ENCODE results near the gene UGGT1.

UGGT1 gene

DNA sequence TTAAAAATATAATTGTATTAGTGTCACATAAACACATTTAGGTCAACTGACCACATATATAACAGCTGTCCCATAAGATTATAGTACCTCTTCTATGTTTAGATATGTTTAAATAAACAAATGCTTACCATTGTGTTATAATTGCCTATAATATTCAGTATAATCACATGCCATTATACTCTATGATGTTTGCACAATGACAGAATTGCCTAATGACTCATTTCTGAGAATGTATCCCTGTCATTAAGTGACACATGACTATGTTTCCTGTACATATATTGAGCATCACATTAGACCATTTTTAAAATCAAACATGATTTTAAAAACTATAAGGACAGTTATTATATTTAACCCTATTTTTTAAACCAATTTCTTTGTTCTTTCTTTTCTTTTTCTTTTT lies 137.9 kb downstream of the UGGT1 start:
- no peak for DNase-seq

DNA sequence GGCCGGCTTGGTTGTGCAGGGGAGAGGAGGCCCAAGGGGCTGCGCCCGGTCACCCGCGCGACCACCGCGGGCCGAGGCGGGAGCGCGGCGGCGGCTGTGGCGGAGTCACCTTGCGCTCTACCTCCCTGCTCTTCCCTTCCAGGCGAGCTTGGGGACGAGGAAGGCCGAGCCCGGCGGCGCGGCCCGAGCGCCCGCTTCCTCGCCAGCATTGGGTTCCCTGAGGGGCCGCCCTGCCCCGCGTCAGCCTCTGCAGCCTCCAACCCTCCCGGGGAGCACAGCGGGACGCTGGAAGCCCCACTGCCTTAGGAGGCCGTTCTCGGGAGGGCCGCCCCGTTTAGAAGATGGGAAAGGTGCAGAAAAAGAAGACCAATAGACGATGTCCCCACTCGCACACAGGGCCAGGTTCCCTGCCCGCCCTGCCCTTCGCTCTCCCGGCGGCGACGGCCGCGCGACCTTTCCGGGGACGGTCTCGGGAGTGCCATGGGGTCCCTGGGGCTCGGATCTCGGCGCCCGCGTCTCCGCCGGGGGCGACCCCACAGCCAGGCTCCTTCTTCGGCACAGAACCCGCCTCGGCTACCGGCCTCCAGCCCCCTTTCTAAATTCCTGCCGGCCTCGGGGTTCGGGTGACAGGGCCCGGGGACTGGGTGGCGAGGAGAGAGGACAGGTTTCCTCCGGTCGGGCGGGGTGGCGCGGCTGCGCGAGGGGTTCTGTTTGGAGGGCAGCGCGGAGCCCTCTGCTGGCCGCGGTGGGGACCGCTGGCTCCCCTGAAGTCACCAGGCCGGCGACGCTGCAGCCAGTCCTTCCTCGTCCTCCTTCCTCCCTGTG lies 142.2 kb downstream of the UGGT1 start:
- DNase-seq = peak; percentile 81 to 83

GRCh38 chr2:128233790-128234395 lies 142.9 kb downstream of the UGGT1 start:
- DNase-seq = no peak

GRCh38 chr2:128234613-128235012 lies 143.6 kb downstream of the UGGT1 start:
- no peak for DNase-seq

GRCh38 chr2:128235581-128235980 lies 144.6 kb downstream of the UGGT1 start:
- no peak for DNase-seq

GRCh38 chr2:128236491-128237035 lies 145.6 kb downstream of the UGGT1 start:
- no peak for DNase-seq

DNA sequence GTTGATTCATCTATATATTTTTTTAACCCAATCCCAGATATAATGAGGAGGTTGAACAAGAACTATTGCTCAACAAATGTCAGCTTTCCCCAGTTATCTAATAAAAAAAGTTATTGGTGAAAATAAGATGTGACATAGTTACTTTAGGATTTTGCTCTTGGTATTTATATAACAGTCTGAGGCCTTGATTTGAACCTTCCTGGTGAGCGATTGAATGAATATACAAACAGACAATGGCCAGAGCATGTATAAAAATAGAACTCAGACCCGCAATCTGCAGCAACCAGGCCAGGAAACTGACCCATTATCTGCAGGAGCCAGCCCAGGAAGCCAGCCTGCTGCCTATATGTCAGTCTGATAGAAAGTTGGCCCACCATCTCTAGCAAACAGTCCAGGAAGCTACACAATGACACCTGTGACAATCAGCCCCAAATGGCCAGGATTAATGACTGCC lies 146.1 kb downstream of the UGGT1 start:
- DNase-seq = no peak

DNA sequence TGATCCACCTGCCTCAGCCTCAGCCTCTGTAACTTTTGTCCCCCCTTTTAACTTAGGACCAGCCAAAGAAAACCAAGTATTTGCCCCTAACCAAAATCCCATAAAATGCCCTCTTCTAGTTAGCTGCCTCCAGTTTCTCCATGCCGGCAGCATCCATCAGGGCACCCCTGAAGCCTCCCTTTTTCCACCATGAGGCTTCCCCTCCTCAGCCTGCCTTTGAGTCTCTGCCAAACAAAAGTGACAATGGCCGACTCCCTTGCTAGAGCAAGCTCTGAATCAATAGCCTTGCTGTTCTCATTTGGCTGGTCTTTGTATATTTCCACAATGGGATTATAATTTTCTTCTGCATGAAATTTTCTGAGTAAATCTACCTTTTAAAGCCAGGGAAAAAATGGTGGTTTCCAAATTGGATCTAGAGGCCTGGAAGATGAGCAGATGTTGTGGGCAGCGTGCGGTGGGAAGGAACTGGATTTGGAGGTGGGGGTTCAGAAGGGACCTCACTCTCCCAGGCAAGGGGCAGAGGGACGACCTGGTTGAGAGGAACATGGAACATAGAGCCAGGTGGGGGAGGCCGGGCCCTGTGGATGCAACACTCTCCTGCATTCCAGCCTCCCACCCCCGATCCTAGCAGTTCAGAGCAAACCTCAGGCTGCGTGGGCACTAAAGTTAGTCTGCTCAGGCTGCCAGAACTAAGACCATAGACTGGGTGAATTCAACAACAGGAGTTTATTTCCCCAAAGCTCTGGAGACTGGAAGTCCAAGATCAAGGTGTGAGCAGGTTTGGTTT lies 147.1 kb downstream of the UGGT1 start:
- no peak for DNase-seq

DNA sequence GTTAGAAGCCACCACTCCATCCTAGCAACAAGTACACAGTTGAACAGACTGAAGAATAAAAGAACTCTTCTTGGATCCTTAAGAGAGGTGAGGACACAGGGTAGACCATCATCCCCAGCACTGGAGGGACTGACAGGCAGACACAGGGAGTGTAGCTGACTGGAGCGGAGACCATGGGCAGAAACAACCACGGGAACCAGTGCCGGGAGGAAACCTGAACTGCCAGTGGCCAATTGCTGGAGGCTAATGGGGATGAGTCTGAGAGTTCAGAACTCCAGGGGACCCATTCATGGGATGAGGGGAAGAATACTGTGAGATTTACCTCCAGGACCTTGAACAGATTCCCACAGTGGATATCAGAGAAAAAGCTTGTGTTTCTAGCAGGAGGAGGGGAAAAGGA lies 150.9 kb downstream of the UGGT1 start:
- no peak for DNase-seq
